HG02970 (cell line): ENCODE data around the gene ATP11A.

Source experiments
- ATAC-seq: cut with Tn5 transposase; IDR thresholded peaks from one replicate; pipeline ENCODE4 v1.9.1; 2021; ENCODE audit warnings: mild to moderate bottlenecking, moderate library complexity, moderate number of reproducible peaks; ENCODE audit not compliant: unreplicated experiment, low FRiP score

The ATP11A gene

DNA sequence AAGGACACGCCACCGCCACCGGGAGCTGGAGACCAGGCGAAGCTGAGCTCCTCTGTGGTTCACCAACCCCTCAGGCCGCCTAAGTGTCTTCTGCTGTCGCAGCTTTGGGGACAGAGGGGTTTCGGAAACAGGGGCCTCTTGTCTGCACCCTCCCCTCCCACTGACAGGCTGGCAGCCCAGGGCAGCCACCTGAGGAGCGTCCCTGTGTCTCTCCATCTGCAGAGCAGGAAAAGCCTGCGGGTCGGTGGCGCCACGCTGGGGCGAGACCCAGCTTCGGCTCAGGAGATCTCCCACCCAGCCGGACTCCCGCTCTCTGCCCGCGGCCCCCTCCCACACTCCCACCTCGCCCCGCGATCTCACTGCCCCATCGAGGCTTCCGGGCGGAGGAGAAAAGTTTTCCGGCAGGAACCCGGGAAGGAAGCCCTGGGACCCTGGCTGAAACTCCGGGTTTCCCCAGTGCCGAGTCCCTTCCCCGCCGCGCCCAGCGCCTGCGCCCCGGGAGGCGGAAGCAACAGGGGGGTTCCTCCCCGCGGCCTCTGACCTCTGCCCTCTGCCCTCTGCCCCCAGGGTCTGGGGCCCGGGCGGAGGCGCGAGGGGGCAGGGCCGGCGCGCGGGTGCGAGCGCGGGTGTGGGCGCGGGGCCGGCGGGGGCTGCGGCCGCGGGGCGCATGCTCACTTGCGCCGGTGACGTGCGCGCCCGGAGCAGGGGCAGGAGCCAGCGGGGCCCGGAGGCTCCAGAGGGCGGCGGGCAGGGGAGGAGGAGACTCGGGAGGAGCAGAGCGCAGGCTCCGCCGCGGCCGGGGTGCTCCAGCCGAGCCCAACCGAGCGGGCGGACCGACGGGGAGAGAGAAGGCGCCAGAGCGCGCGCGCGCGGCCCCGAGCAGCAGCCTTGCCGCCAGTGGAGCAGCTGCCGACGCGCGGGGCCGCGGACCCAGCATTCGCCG is at the start of gene ATP11A:
Gene ATP11A, plus strand, starts transcription at position 736 of the 943 bp plus-strand sequence. CDS start 379 bp downstream, outside the sequence.
- peak; percentile 73 for ATAC-seq

- ATAC-seq = no peak
Observed at GRCh38 chr13:112641456-112642089, 48.3 kb upstream of the ATP11A start.

- no peak for ATAC-seq
Observed at GRCh38 chr13:112642090-112642460, 47.8 kb upstream of the ATP11A start.

GRCh38 chr13:112643759-112644459 is 45.9 kb upstream of the ATP11A start:
- ATAC-seq = no peak

DNA sequence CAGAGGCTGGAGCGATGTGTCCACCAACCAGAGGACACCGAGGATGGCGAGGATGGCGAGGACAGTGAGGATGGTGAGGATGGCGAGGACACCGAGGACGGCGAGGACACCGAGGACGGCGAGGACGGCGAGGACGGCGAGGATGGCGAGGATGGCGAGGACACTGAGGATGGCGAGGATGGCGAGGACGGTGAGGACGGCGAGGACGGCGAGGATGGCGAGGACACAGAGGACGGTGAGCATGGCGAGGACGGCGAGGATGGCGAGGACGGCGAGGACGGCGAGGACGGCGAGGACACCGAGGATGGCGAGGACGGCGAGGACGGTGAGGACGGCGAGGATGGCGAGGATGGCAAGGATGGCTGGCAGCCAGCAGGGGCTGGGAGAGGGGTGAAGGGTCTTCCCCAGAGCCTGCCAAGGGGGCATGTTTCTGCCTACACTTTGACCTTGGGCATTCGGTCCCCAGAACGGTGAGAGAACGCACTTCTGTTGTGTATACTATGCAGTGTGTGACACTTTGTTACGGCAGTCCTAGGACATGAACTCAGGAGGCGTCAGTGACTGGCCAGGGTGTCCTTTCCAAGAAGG is 44.4 kb upstream of the ATP11A start:
- ATAC-seq = no peak

GRCh38 chr13:112647256-112647655 is 42.6 kb upstream of the ATP11A start:
- ATAC-seq = no peak

GRCh38 chr13:112648101-112648500 is 41.7 kb upstream of the ATP11A start:
- no peak for ATAC-seq

- no peak for ATAC-seq
Observed at GRCh38 chr13:112648966-112649690, 40.7 kb upstream of the ATP11A start.

DNA sequence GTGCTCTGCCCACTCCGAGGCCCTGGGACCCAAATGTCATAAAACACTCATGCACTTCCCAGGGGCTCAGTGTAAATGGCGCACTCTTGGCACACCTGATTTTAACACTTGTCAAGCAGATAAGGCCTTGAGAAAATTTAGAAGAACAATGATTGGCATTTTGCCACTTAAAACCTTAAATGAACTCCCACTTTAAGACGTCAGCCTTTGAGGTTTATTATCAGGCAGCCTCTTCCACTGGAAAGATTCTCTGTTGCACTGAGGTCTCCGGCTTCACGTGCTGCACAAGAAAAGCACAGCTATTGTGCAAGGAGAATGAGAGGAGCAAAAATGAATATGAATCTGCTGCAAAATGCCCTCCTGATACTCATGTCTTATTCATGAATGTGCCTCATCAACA is 38.5 kb upstream of the ATP11A start:
- no peak for ATAC-seq

GRCh38 chr13:112651750-112652511 is 37.9 kb upstream of the ATP11A start:
- ATAC-seq = no peak

DNA sequence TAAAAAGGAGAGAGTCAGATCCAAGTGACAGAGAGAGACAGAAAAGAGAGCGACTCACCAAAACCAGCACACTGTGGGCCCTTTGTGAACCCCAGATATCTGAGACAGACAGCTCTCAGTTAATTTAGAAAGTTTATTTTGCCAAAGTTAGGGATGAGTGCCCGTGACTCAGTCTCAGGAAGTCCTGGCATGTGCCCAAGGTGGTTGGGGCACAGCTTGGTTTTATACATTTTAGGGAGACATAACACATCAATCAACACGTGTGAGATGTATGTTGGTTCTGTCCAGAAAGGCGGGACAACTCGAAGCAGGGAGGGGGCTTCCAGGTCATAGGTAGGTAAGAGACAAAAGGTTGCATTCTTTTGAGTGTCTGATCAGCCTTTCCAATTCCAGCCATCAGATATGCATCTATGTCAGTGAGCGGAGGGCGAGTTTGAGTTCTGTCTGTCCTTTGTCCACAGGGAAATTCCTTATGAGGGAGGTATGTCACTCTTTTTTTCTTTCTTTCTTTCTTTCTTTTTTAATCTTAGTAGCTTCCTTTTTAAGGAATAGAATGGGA is 37.2 kb upstream of the ATP11A start:
- no peak for ATAC-seq

GRCh38 chr13:112653071-112653470 is 36.8 kb upstream of the ATP11A start:
- ATAC-seq = no peak

DNA sequence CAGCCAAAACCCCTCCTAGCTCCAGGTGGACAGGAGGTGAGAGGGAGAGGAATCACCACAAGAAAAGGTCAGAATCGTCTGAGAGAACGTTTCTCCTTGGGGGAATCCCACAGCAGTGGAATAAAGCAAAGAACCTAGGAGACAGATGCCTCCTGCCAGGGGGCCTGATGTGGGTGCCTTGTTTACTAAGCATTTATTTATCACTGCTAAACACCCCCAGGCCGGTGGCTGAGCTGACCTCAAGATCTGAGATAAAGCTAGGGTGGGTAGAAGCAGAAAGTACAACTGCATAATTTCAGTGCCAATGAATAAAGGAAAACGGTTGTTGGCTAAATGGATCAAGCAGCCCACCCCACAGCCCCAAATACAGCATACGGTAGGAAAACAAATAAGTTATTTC is 33.9 kb upstream of the ATP11A start:
- ATAC-seq = no peak

GRCh38 chr13:112657850-112658445 is 31.9 kb upstream of the ATP11A start:
- ATAC-seq = no peak

DNA sequence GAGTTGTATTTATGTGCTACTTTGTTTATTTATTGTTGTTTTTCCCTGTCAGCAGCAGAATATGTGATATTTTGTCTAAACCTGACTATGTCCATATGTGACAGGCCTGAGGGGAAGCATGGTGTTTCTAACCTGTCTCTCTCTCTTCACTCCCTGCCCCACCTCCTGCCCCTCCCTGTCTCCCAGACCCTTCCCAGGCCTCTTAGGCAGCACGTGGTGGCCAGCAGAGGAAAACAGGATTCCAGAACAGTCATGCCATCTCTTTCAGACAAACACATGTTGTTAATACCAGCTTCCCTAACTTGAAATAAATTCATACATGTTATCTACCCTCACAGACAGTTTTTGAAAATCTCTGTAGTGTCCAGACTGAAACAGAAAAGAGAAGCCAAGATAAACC is 31.0 kb upstream of the ATP11A start:
- ATAC-seq = no peak

DNA sequence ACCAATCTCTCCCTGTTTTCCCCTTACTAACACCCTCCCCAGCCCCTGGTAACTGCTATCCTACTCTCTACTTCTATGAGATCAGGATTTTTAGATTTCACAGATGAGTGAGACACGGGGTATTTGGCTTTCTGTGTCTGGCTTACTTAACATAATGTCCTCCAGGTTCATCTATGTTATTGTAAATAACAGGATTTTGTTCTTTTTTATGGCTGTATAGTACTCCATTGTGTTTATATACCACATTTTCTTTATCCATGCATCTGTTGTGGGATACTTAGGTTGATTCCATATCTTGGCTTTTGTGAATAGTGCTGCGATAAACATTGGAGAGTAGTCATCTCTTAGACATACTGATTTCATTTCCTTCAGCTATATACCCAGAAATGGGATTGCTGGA is 28.5 kb upstream of the ATP11A start:
- ATAC-seq = no peak

DNA sequence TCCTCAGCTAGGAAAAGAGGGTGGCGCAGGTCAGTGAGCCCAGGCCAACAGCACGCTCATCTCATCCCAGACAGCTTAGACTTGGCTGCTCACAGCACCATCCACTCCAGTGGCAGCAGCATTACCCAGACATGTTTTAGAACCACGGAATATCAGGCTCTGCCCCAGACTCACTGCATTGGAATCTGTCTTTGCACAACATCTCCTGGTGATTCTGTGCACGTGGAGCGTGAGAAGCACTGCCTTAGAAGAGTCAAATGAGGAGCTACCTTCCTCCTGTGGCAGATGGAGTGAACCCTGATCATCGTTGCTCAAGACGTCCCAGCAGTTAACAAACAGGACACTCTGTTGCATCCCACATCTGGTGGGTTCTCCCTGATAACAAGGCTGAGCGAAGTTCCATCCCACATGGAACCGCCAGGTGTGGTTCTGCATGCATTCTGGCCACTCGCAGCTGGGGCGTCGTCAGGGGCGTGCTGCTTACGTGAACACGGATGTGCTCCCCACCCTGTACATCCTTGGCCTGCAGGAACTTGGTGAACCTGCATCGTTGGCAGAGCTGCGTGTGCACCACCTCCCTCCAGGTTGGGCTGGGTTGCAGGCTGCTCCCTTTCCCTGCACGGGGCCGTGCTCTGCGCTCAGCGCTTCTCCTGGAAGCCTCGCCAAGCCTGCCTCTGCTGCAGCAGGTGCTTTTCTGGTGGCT is 25.2 kb upstream of the ATP11A start:
- no peak for ATAC-seq

GRCh38 chr13:112668924-112669323 is 20.9 kb upstream of the ATP11A start:
- no peak for ATAC-seq
